Dedifferentiated amniotic fluid mesenchymal stem cell (primary cell): ENCODE data around the gene TMCO4.

Source experiments
- DNase-seq: peaks from one replicate; pipeline ENCODE4 v3.0.0-alpha.2; 2016; ENCODE audit errors: extremely low spot score

TMCO4 gene

GRCh38 chr1:19749685-19750084 lies 50.0 kb downstream of the TMCO4 start:
- DNase-seq, result no peak

- DNase-seq, result no peak
Observed at GRCh38 chr1:19747761-19748160, 52.0 kb downstream of the TMCO4 start.

- DNase-seq, result no peak
Observed at GRCh38 chr1:19744886-19745285, 54.8 kb downstream of the TMCO4 start.

GRCh38 chr1:19744335-19744743 lies 55.4 kb downstream of the TMCO4 start:
- no peak for DNase-seq

GRCh38 chr1:19743793-19744192 lies 55.9 kb downstream of the TMCO4 start:
- DNase-seq, result no peak

GRCh38 chr1:19743180-19743579 lies 56.5 kb downstream of the TMCO4 start:
- no peak for DNase-seq

- no peak for DNase-seq
Observed at GRCh38 chr1:19739628-19740027, 60.1 kb downstream of the TMCO4 start.

GRCh38 chr1:19738669-19739068 lies 61.0 kb downstream of the TMCO4 start:
- no peak for DNase-seq

- DNase-seq, result no peak
Observed at GRCh38 chr1:19738076-19738475, 61.6 kb downstream of the TMCO4 start.

- no peak for DNase-seq
Observed at GRCh38 chr1:19737104-19737825, 62.5 kb downstream of the TMCO4 start.

GRCh38 chr1:19735440-19736127 lies 64.1 kb downstream of the TMCO4 start:
- peak; percentile 85 for DNase-seq

- DNase-seq, result no peak
Observed at GRCh38 chr1:19734472-19734999, 65.2 kb downstream of the TMCO4 start.

GRCh38 chr1:19734056-19734455 lies 65.7 kb downstream of the TMCO4 start:
- no peak for DNase-seq

GRCh38 chr1:19733615-19734014 lies 66.1 kb downstream of the TMCO4 start:
- DNase-seq, result no peak

GRCh38 chr1:19731311-19731821 lies 68.3 kb downstream of the TMCO4 start:
- DNase-seq, result no peak

- DNase-seq, result no peak
Observed at GRCh38 chr1:19730793-19731192, 68.9 kb downstream of the TMCO4 start.

- no peak for DNase-seq
Observed at GRCh38 chr1:19730232-19730631, 69.5 kb downstream of the TMCO4 start.

GRCh38 chr1:19728413-19729145 lies 71.1 kb downstream of the TMCO4 start:
- DNase-seq, result no peak

- DNase-seq, result no peak
Observed at GRCh38 chr1:19725606-19726005, 74.1 kb downstream of the TMCO4 start.

GRCh38 chr1:19723874-19724273 lies 75.8 kb downstream of the TMCO4 start:
- DNase-seq, result no peak

- no peak for DNase-seq
Observed at GRCh38 chr1:19720973-19721372, 78.7 kb downstream of the TMCO4 start.

GRCh38 chr1:19720174-19720573 lies 79.5 kb downstream of the TMCO4 start:
- no peak for DNase-seq
